ENCODE data around the gene RPL10. TPM values are rescaled to one million over a fixed set of nuclear protein-coding genes. Genes with fewer than 3 reads are reported as not detected.

The RPL10 gene
- total RNA-seq, 4 donors from 2014 or later: 4,372 to 6,501 (median 5,244) TPM

GRCh38 chrX:154420402-154420756 lies 22.2 kb downstream of the RPL10 start:
- no peaks in the 10 kb centered on the region for H3K4me1 ChIP-seq
- H3K36me3 ChIP-seq: peaks cover 0 to 20% (median 2%) of the 10 kb centered on the region in 3 donors
- no peak overlapping the region for H3K4me3 ChIP-seq
- no peaks in the 10 kb centered on the region for H3K27me3 ChIP-seq
- 76 to 91% methylated on average over 5 to 10 of the region's 10 CpGs for WGBS, 2 donors
- DNase-seq (ENCODE audit: low spot score in 2 of 2): no peak
- TF ChIP-seq POLR2A (IDR thresholded peaks at IDR 0.05): no peak
- TF ChIP-seq EP300 (IDR thresholded peaks at IDR 0.05): no peak
- H3K27ac ChIP-seq: peak overlapping the region in 1 of 4 donors; percentile 63
- no peaks in the 10 kb centered on the region for H3K9me3 ChIP-seq

GRCh38 chrX:154426916-154427770 lies 29.0 kb downstream of the RPL10 start:
- WGBS, 2 donors: 84 to 90% methylated on average over 13 of the region's 13 CpGs

GRCh38 chrX:154428176-154429171 lies 30.3 kb downstream of the RPL10 start, which contains the start of gene ATP6AP1:
TSS of gene ATP6AP1 (plus strand) at chrX:154428677. CDS start at chrX:154428693, 16 bp downstream.
- DNase-seq (ENCODE audit: low spot score in 2 of 2): peak; percentile 84 to 86
- peaks cover 0 to 19% (median 0%) of the 10 kb centered on the region in 3 donors for H3K36me3 ChIP-seq
- TF ChIP-seq CTCF (IDR thresholded peaks at IDR 0.05) (peak in 1 of 5 experiments; percentile 32), POLR2A (IDR thresholded peaks at IDR 0.05) (peak in 1 of 2 donors; percentile 84), EP300 (IDR thresholded peaks at IDR 0.05) (peak in 1 of 2 donors; percentile 89)
- H3K4me1 ChIP-seq: peaks cover 0 to 23% (median 0%) of the 10 kb centered on the region in 4 donors
- H3K9me3 ChIP-seq: no peaks in the 10 kb centered on the region
- no peaks in the 10 kb centered on the region for H3K27me3 ChIP-seq
- WGBS, 2 donors: 24 to 48% methylated on average over 29 to 82 of the region's 87 CpGs
- peak within 1 kb of the TSS; percentile 79 to 94 (median 86) for H3K27ac ChIP-seq
- H3K4me3 ChIP-seq: peak within 1 kb of the TSS; percentile 60 to 85 (median 66)

More at GRCh38 chrX:154426916-154427770, 29.0 kb downstream of the RPL10 start:
- Histone ChIP-seq H3K4me3 (no peak overlapping the region), H3K27ac (peak overlapping the region in 2 of 4 donors; percentile 15 to 89), H3K27me3 (no peaks in the 10 kb centered on the region), H3K9me3 (no peaks in the 10 kb centered on the region), H3K36me3 (peaks cover 0 to 6% (median 0%) of the 10 kb centered on the region in 3 donors), H3K4me1 (peaks cover 0 to 23% (median 0%) of the 10 kb centered on the region in 4 donors)
- no peak for TF ChIP-seq EP300 (IDR thresholded peaks at IDR 0.05)
- no peak for TF ChIP-seq POLR2A (IDR thresholded peaks at IDR 0.05)
- no peak for TF ChIP-seq CTCF (IDR thresholded peaks at IDR 0.05)
- DNase-seq (ENCODE audit: low spot score in 2 of 2): no peak

- H3K4me3 ChIP-seq: peak overlapping the region in 2 of 4 donors; percentile 66 to 85
- H3K36me3 ChIP-seq: peaks cover 0 to 31% (median 0%) of the 10 kb centered on the region in 3 donors
- DNase-seq (ENCODE audit: low spot score in 2 of 2): no peak
- peak overlapping the region in 2 of 4 donors; percentile 89 to 94 for H3K27ac ChIP-seq
- TF ChIP-seq EP300 (IDR thresholded peaks at IDR 0.05) (no peak), POLR2A (IDR thresholded peaks at IDR 0.05) (no peak), CTCF (IDR thresholded peaks at IDR 0.05) (no peak)
- 67 to 78% methylated on average over 2 of the region's 2 CpGs for WGBS, 2 donors
- H3K9me3 ChIP-seq: no peaks in the 10 kb centered on the region
- no peaks in the 10 kb centered on the region for H3K27me3 ChIP-seq
- peaks cover 0 to 23% (median 0%) of the 10 kb centered on the region in 4 donors for H3K4me1 ChIP-seq
Measured at GRCh38 chrX:154429711-154430110, 31.5 kb downstream of the RPL10 start.

GRCh38 chrX:154430479-154430878 lies 32.3 kb downstream of the RPL10 start:
- H3K4me3 ChIP-seq: no peak overlapping the region
- peaks cover 0 to 39% (median 0%) of the 10 kb centered on the region in 3 donors for H3K36me3 ChIP-seq
- TF ChIP-seq EP300 (IDR thresholded peaks at IDR 0.05) (no peak), POLR2A (IDR thresholded peaks at IDR 0.05) (no peak)

More at GRCh38 chrX:154430479-154430878, 32.3 kb downstream of the RPL10 start:
- H3K4me1 ChIP-seq: peaks cover 0 to 23% (median 0%) of the 10 kb centered on the region in 4 donors
- H3K27me3 ChIP-seq: no peaks in the 10 kb centered on the region
- DNase-seq (ENCODE audit: low spot score in 2 of 2): no peak
- no peaks in the 10 kb centered on the region for H3K9me3 ChIP-seq
- 66 to 83% methylated on average over 6 of the region's 6 CpGs for WGBS, 2 donors
- peak overlapping the region in 2 of 4 donors; percentile 59 for H3K27ac ChIP-seq

Measured in tibial nerve (tissue), 4 donors.